Stimulated activated naive CD8-positive, alpha-beta T cell treated with anti-CD3 and anti-CD28 coated beads, Interleukin-15, Interleukin-2, amounts not matched to agents 100 ng/mL and 50 ng/mL, for 24 hours (primary cell): ENCODE data around the gene EXOC4.

Experiments used
- H3K27ac Mint-ChIP-seq: one replicate; pipeline ENCODE4 v1.8.0; 2021; ENCODE audit warnings: mild to moderate bottlenecking, mixed read lengths
- H3K27me3 Mint-ChIP-seq: one replicate; pipeline ENCODE4 v1.8.0; 2021; ENCODE audit warnings: mixed read lengths
- H3K36me3 Mint-ChIP-seq: one replicate; pipeline ENCODE4 v1.8.0; 2021; ENCODE audit warnings: low read depth, mixed read lengths
- H3K4me1 Mint-ChIP-seq: one replicate; pipeline ENCODE4 v1.8.0; 2021; ENCODE audit warnings: low read depth, mixed read lengths
- H3K4me3 Mint-ChIP-seq: one replicate; pipeline ENCODE4 v1.8.0; 2021; ENCODE audit warnings: mild to moderate bottlenecking, mixed read lengths
- H3K9me3 Mint-ChIP-seq: one replicate; pipeline ENCODE4 v1.8.0; 2021; ENCODE audit warnings: mixed read lengths

The EXOC4 gene

DNA sequence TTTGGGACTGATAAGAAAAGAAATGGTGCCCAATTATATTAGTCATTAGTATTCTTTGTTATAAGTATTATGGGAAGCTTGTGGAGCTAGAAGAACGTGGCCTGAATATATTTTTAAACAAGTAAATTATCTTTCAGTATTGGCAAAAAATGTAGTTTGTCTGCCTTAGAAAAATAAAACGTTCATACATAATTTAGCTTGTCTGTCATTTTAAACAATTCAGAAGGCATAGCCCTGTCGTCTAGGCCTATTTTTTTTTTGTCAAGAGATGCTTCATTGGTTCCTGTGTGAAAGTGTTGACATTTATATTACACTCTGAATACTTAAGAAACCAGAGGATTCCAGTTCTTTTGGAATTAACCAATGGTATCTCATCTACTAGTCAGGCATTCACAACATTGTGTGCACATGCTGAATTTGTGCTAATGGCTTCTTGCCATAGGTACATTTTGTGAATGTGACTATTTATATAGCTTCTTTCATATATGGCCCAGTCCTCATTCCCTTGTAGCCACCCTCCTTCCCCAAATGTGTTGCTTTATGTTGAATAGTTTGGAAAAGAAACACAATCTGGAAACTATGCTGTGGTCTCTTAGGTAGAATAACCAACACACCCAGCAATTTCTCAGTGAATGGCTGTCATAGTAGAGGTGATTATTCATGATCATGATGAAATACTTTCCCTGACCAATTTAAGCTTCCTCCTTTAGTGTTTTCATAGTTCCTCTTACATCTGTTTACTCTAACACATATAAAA lies 435.8 kb downstream of the EXOC4 start:
- Mint-ChIP-seq H3K4me3 (no peak overlapping the region), H3K36me3 (peaks cover 9% of the 10 kb centered on the region), H3K27me3 (no peaks in the 10 kb centered on the region), H3K27ac (no peak overlapping the region), H3K9me3 (no peaks in the 10 kb centered on the region), H3K4me1 (no peaks in the 10 kb centered on the region)

DNA sequence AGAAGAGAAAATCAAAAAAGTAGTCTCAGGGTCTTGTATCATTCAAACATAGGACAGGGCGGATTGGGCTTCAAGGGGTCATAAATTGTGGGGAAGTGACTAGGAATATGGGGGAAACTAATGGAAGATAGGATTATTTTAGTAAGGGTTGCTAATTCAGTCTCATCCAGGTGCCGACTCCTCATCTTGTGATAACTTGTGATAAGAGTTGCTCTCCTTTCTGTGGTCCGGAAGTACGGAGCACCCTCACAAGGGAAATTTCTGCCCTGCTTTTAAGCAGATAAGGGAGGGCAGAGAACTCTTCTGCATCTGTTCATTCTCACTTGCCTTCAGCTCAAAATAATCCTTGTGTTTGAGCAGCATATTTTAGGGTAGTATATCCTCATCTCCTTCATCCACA lies 437.9 kb downstream of the EXOC4 start:
- H3K27me3 Mint-ChIP-seq, result no peaks in the 10 kb centered on the region
- no peak overlapping the region for H3K27ac Mint-ChIP-seq
- H3K36me3 Mint-ChIP-seq, result peaks cover 11% of the 10 kb centered on the region
- H3K4me3 Mint-ChIP-seq, result no peak overlapping the region
- no peaks in the 10 kb centered on the region for H3K4me1 Mint-ChIP-seq
- H3K9me3 Mint-ChIP-seq, result no peaks in the 10 kb centered on the region

DNA sequence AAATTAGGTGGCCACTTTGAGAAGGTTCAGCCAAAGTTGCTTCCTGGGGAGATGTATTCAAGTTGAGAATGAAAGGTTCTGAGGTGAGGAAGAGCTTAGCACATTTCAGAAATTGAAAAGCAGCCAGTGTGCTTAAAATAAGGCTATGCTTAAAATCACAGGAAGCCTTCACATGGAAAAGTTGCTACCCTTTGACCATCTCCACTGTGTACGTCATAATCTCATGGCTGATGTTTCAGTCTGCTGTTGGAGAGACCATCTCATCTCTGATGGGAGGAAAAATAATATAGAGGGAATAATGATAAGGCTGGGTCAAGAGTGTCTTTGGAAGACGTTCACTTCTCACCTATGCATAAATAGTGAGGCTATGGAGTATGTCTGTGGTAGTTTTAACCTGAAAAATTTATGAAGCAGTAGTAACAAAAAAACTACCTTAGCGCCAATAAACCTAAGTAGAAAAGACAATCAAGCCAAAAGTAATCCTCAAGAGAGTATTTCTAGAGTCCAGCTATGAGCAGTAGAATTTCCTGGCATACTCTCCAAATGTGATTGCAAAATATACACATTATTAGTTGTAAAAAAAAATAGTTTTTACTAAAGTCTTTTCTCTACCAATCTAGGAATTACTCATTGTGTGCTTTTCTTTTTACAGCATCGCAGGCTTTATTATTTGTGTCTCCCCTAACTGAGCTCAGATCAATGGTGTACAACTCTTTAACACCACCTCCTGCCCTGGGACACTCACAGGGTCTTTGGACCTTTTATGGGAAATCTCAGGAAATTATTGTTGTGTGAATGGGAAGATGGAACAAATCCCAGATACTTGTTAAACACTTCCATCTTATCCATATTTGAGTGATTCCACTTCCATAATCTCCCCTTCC lies 439.1 kb downstream of the EXOC4 start:
- no peaks in the 10 kb centered on the region for H3K9me3 Mint-ChIP-seq

DNA sequence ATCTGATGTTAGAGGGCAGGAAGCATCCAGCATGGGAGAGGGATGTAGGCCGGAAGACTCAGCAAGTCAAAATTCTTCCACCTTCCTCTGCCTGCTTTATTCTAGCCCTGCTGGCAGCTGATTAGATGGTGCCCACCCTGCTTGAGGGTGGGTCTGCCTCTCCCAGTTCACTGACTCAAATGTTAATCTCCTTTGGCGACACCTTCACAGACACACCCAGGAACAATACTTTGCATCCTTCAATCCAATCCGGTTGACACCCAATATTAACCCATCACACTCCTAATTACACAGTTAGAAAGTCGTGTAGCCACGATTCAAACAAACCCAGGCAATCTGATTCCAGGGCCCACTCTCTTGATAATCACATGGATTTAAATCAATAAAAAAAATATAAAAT lies 440.4 kb downstream of the EXOC4 start:
- H3K27me3 Mint-ChIP-seq, result no peaks in the 10 kb centered on the region
- H3K36me3 Mint-ChIP-seq, result peaks cover 3% of the 10 kb centered on the region
- no peak overlapping the region for H3K4me3 Mint-ChIP-seq
- H3K9me3 Mint-ChIP-seq, result no peaks in the 10 kb centered on the region
- H3K4me1 Mint-ChIP-seq, result peaks cover 5% of the 10 kb centered on the region
- H3K27ac Mint-ChIP-seq, result no peak overlapping the region

More for the DNA sequence above, 439.1 kb downstream of the EXOC4 start:
- Mint-ChIP-seq H3K4me3 (no peak overlapping the region), H3K27ac (no peak overlapping the region), H3K36me3 (peaks cover 3% of the 10 kb centered on the region), H3K27me3 (no peaks in the 10 kb centered on the region), H3K4me1 (peaks cover 5% of the 10 kb centered on the region)

DNA sequence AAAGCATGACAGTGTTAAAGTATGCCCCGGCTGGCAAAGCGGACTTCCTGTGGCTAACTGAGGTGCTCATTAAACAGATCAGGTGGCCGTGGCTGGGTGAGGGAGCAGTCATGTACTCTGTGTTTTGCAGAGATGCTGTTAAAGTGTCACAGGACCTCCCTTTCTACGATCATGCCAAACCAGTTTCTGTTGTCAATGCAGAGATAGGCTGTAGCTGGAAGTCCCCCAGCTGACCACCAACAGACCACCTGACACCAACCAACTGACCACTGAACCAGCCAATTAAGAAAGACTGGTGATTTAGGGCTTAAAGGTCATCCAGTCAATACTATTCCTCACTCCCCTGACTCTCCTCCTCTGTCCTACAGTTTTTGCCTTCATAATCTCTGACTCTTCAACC lies 443.2 kb downstream of the EXOC4 start:
- Mint-ChIP-seq H3K27me3 (no peaks in the 10 kb centered on the region), H3K9me3 (no peaks in the 10 kb centered on the region), H3K4me3 (no peak overlapping the region), H3K27ac (no peak overlapping the region), H3K4me1 (peaks cover 5% of the 10 kb centered on the region), H3K36me3 (peaks cover 3% of the 10 kb centered on the region)

DNA sequence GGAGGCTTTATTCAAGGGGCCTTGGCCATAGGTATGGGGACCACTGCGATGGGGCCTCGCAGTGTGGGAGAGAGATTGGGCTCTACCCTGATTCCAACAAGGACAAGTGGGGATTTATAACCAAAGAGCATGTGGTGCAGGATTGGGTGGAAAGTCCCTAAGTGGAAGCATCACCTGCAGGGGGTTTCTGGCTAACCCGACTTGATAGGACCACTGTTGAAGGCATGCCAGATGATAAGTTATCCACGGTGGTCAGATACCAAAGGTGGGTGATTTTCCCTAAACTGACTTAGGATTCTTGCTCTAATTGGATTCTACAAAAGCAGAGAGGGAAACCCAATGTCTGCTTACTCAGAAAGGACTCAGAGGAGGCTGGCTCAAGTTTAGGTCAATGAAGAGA lies 444.7 kb downstream of the EXOC4 start:
- Mint-ChIP-seq H3K27me3 (no peaks in the 10 kb centered on the region), H3K4me1 (peaks cover 5% of the 10 kb centered on the region), H3K36me3 (peaks cover 3% of the 10 kb centered on the region), H3K4me3 (no peak overlapping the region), H3K27ac (no peak overlapping the region), H3K9me3 (no peaks in the 10 kb centered on the region)

DNA sequence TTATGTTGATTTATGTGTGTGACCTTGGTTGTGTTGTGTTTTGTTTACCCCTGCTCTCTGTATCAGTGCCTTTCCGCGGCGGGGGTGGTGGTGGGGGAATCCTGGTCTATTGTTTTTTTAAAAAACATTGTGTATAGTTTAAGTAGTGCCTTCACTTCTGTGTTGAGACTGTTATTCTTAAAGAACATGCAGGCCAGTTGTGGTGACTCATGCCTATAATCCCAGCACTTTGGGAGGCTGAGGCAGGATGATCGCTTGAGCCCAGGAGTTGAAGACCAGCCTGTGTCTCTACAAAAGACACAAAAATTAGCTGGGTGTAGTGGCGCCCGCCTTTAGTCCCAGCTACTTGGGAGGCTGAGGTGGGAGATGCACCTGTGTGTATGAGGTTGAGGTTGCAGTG lies 445.2 kb downstream of the EXOC4 start:
- Mint-ChIP-seq H3K27ac (no peak overlapping the region), H3K4me1 (peaks cover 5% of the 10 kb centered on the region), H3K4me3 (no peak overlapping the region), H3K27me3 (no peaks in the 10 kb centered on the region), H3K9me3 (no peaks in the 10 kb centered on the region), H3K36me3 (peaks cover 8% of the 10 kb centered on the region)

DNA sequence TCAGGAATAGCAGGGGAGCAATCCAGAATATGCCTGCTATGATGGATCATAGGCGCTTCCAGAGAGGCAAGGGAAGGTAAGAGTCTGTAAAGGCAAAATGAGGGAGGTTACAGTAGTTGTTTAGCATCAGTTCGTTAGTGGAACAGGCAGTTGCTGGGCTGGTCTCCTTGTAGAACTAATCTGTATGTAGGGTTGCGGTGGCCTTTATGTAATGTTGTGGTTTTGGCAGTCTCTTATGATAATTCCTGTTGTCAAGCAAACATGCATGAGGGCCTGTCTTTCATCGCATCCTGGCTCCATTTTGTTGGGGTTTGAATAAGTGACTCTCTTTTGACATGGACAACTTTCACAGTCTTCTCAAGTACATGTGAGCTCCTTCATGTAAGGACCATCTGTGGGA lies 446.5 kb downstream of the EXOC4 start:
- H3K27me3 Mint-ChIP-seq, result no peaks in the 10 kb centered on the region
- peaks cover 5% of the 10 kb centered on the region for H3K4me1 Mint-ChIP-seq
- no peaks in the 10 kb centered on the region for H3K9me3 Mint-ChIP-seq
- no peak overlapping the region for H3K27ac Mint-ChIP-seq
- H3K36me3 Mint-ChIP-seq, result peaks cover 12% of the 10 kb centered on the region
- H3K4me3 Mint-ChIP-seq, result no peak overlapping the region

DNA sequence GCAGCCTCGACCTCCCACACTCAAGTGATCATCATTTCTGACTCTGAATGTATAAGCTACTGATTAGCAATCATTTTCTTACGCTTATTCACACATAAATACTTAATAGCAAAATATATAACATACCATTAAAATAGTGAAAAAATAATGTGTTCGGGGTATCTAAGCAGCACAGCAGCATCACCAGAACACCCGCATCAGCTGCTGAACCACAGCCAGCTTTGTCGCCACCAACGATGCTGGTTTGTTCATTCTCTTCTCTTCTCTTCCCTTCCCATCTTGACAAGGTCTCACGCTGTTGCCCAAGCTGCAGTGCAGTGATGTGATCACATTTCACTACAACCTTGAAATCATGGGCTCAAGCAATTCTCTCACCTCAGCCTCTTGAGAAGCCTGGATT lies 449.2 kb downstream of the EXOC4 start:
- no peaks in the 10 kb centered on the region for H3K9me3 Mint-ChIP-seq
- H3K27ac Mint-ChIP-seq, result no peak overlapping the region
- no peaks in the 10 kb centered on the region for H3K27me3 Mint-ChIP-seq
- peaks cover 10% of the 10 kb centered on the region for H3K36me3 Mint-ChIP-seq
- no peaks in the 10 kb centered on the region for H3K4me1 Mint-ChIP-seq
- H3K4me3 Mint-ChIP-seq, result no peak overlapping the region

DNA sequence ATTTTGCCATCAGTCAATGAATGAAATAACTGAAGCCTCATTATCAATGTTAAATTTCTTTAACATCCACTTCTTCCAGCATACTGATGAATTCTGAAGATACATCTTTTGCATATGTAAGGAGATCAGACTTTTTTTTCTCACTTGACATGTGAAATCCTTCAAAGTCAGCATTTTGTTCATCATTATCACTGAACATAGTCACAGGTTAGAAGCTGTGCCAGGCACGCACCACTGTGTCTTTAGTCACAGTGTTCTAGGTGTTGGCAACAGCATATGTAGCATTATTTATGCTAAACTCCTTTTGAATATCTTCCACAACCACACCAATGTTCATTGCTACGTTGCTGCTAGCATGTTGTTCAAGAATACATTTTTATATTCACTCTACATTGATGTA lies 450.1 kb downstream of the EXOC4 start:
- peaks cover 10% of the 10 kb centered on the region for H3K36me3 Mint-ChIP-seq
- no peak overlapping the region for H3K4me3 Mint-ChIP-seq
- no peaks in the 10 kb centered on the region for H3K4me1 Mint-ChIP-seq
- no peaks in the 10 kb centered on the region for H3K27me3 Mint-ChIP-seq
- H3K9me3 Mint-ChIP-seq, result no peaks in the 10 kb centered on the region
- no peak overlapping the region for H3K27ac Mint-ChIP-seq

DNA sequence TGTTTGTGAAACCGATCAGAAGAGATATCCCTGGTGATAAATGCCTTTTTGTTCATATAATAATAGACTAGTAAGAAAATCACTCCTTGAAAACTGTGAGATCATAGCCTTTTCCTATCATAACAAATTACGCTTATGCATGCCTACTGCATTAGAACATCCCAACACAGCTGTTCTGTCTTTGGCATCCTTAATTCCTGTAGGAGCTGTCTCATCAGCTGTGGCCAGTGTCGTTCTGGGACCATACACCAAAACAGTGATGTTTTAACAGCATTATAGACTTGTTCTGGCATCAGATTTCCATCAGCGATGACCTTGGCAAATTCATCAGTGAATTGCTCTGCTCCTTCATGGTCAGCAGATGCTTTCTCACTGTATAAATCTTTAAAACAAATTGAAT lies 450.7 kb downstream of the EXOC4 start:
- H3K27me3 Mint-ChIP-seq, result no peaks in the 10 kb centered on the region

DNA sequence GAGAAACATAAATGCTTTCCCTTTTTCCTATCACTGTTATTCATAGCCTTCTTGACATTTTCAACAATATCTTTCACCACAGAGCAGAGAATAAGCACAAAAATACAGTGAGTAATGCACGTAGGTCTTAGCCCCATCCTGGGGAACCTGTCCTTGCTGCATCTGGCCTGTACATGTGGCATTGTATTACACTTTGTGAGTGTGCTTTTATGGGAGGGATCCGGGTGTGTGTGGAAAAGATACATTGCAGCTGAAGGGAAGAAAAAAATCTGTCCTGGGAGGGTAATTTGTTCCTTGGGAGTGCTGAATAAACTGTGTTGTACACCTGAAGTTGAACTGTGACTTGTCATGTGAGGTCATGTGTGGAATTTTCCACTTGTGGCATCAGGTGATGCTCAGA lies 451.6 kb downstream of the EXOC4 start:
- Mint-ChIP-seq H3K27me3 (no peaks in the 10 kb centered on the region), H3K9me3 (no peaks in the 10 kb centered on the region), H3K27ac (no peak overlapping the region), H3K36me3 (peaks cover 19% of the 10 kb centered on the region), H3K4me3 (no peak overlapping the region), H3K4me1 (peaks cover 4% of the 10 kb centered on the region)

More for the DNA sequence above, 450.7 kb downstream of the EXOC4 start:
- Mint-ChIP-seq H3K4me3 (no peak overlapping the region), H3K36me3 (peaks cover 14% of the 10 kb centered on the region), H3K27ac (no peak overlapping the region), H3K4me1 (no peaks in the 10 kb centered on the region), H3K9me3 (no peaks in the 10 kb centered on the region)

DNA sequence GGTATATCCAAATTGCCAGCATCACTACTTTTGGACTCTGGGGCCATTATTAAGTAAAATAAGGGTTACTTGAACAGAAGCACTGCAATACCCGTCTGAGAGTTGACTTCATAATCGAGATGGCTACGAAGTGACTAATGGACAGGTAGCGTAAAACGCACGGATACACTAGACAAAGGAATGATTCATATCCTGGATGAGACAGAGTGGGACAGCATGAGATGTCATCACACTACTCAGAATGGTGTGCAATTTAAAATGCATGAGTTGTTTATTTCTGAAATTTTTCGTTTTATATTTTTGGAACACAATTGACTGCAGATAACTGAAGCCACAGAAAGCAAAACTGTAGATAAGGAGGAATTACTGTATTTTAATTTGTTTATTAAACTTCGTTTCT lies 452.7 kb downstream of the EXOC4 start:
- H3K4me3 Mint-ChIP-seq, result no peak overlapping the region
- H3K4me1 Mint-ChIP-seq, result peaks cover 7% of the 10 kb centered on the region
- H3K9me3 Mint-ChIP-seq, result no peaks in the 10 kb centered on the region
- no peak overlapping the region for H3K27ac Mint-ChIP-seq
- peaks cover 19% of the 10 kb centered on the region for H3K36me3 Mint-ChIP-seq
- no peaks in the 10 kb centered on the region for H3K27me3 Mint-ChIP-seq

DNA sequence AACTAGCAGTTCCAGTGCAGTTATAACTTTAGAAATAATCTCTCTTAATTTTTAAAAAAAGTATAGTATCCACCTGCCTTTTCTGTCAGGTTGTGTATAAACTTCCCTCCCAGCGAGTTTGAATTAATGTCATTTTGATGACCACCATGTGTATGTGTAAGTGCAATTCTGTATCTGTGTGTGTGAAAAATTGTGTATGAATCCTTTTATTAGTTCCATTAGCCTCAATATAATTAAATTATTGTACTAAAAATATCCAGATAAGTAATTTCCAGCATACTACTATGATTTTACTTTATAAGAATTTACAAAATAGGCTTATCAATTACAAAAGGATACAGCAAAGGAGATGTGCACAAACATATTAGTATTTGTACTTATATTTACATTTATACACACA lies 453.1 kb downstream of the EXOC4 start:
- no peak overlapping the region for H3K4me3 Mint-ChIP-seq
- H3K27ac Mint-ChIP-seq, result no peak overlapping the region
- peaks cover 23% of the 10 kb centered on the region for H3K36me3 Mint-ChIP-seq
- no peaks in the 10 kb centered on the region for H3K27me3 Mint-ChIP-seq
- H3K4me1 Mint-ChIP-seq, result peaks cover 7% of the 10 kb centered on the region
- H3K9me3 Mint-ChIP-seq, result no peaks in the 10 kb centered on the region

DNA sequence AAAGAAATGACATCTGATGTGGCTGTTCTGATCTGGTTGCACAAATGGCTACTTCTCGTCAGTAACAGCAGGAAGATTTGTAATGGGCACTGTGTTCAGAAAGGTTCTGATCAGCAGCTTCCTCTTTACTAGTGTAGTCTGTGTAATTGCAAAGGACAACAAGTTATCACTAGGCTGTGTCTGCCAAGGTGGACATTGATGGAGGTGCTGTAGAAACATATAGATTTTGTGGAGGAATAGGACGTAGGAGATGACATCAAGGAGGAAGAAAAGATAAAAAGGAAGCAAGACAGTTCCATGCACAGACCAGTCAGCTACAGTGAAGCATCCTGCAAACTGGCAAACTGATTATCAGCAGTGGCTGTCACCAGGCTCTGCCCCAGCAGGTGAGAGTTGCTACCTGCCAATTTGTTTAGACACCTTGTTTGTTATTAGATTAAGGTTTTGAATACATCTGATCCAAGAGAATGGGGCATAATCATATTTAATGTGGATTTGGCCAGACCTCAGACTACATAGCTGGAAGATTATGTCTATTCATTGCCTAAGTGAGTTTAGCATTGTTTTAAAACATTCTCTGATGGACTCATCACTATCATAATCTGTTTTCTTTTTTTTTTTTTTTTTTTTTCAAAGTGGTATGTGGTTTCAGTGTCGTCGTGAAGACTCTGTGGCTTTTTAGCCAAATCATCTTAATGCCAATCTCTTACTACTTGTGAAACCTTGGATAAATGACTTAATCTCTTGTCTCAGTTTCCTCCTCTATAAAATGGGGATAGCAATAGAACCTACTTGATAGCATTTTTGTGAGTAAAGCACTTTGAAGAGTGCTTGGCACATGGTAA lies 456.4 kb downstream of the EXOC4 start:
- H3K36me3 Mint-ChIP-seq, result peaks cover 18% of the 10 kb centered on the region
- H3K4me1 Mint-ChIP-seq, result peaks cover 7% of the 10 kb centered on the region
- no peak overlapping the region for H3K4me3 Mint-ChIP-seq
- no peaks in the 10 kb centered on the region for H3K9me3 Mint-ChIP-seq
- no peaks in the 10 kb centered on the region for H3K27me3 Mint-ChIP-seq
- no peak overlapping the region for H3K27ac Mint-ChIP-seq
